Fibroblast of the aortic adventitia (primary cell): ENCODE measurements around the gene IL2RA. TPM values are rescaled to one million over a fixed set of nuclear protein-coding genes. Genes with fewer than 3 reads are reported as not detected.
"Not testable (repeated sequence)": the region's sequence is repeated elsewhere in the genome, so short reads cannot be mapped to it uniquely, and the experiment has no call there.

Experiments used
- DNase-seq: peaks from one replicate; pipeline ENCODE4 v3.0.0-alpha.2; 2010; ENCODE audit warnings: low read depth
- H3K4me3 ChIP-seq: 2 replicates; pipeline ENCODE4 v1.5.1; 2011; ENCODE audit warnings: low read depth, mild to moderate bottlenecking, control low read depth, low read length, moderate library complexity
- CTCF ChIP-seq: IDR thresholded peaks from 2 replicates; pipeline ENCODE4 v1.5.1; 2011; ENCODE audit warnings: mild to moderate bottlenecking, low read length, control low read depth, inconsistent platforms; ENCODE audit not compliant: insufficient read depth
- total RNA-seq: library from RNA; depleted of rRNA; stranded (reverse); fragments of >200 nt; gene quantifications from 2 replicates; pipeline ENCODE4 v1.2.3, GENCODE V29; 2012; ENCODE audit warnings: low replicate concordance

IL2RA gene
- total RNA-seq, 1 donor = not detected

DNA sequence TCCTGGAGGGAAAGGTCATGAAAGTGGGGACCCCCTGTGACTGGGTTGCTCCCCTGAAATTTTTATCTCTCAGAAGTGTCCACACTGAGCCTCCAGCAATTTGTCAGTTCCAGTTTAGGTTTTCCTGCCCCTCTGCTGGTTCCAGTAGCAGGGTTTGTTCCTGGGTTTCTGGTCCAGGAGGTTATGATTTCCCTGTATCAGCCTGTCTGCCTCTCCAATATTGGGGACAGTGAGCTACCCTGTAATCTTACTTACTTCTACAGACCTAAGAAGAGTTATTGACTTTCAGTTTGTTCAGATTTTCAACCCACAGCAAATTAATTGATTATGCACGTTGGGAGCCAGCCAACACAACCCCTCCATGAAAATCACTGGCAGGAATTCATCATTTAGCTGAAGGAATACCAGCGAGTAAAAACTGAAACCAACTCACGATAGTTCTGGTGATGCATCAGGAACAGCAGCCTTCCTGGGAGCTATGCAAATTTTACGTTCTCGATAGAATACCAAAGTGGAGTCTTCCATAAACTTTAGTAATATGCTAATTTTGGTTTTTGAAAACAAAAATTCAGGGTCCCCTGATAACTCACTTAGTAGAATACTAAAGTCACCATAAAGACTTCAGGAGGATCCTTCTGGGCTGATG lies 53.5 kb downstream of the IL2RA start:
- peak; percentile 43 for DNase-seq
- TF ChIP-seq CTCF = no peak
- H3K4me3 ChIP-seq = peak overlapping the region; percentile 32

GRCh38 chr10:6006991-6007390 lies 55.2 kb downstream of the IL2RA start:
- no peak for TF ChIP-seq CTCF
- no peak for DNase-seq
- H3K4me3 ChIP-seq = no peak overlapping the region

DNA sequence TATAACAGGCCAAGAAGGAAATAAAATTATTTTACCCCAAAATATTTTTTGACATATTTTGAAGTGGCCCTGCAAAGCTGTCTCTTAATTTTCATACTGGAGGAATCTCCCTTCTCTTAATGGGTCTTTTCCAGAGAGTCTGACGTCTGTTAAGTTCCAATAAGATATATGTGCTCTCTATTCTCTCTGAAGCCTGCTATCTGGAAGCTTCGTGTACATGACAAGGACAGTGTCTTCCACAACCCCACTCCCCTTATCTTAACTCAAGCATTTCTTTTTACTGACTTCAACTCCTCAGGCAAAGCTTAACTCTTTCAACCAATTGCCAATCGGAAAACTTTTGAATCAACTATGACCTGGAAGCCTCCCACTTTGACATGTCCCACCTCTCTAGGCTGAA lies 55.6 kb downstream of the IL2RA start:
- TF ChIP-seq CTCF = no peak
- DNase-seq = no peak
- H3K4me3 ChIP-seq = no peak overlapping the region

DNA sequence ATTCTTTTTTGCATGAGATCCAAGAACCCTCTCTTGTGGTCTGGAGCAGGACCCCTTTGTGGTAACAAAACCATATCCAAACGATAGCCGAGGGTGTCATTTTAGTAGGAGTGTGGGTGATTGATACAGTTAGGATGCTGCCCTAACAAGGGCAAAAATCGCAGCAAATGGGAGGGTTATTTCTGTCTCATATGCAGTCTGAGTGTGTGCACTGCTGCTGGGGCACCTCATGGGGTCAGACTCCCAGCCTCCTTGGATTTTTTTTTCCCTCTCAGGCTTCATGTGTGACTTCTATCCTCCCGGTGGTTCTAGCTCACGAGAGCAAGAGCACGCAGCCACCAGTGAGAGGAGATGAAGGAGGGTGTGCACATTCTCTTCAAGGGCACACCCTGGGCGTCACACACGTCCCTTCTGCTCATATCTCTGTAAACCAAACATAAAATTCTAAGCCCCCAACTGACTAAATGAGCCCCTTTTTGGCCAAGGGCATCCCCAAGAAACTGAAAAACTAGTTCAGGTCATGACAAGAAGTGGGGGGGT lies 56.2 kb downstream of the IL2RA start:
- H3K4me3 ChIP-seq = no peak overlapping the region
- no peak for TF ChIP-seq CTCF
- DNase-seq = no peak

DNA sequence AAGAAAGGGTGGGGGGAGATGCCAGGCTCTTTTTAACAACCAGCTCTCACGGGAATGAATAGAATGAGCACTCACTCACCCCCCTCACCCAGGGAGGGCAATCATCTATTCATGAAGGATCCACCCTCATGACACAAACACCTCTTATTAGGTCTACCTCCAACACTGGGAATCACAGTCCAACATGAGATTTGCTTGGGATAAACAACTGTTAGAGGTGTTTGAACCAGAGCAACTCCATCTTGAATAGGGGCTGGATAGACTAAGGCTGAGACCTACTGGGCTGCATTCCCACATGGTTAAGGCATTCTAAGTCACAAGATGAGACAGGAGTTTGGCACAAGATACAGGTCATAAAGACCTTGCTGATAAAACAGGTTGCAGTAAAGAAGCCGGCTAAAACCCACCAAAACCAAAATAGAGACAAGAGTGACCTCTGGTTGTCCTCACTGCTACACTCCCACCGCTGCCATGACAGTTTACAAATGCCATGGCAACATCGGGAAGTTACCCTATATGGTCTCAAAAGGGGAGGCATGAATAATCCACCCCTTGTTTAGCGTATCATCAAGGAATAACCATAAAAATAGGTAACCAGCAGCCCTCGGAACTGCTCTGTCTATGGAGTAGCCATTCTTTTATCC lies 56.9 kb downstream of the IL2RA start:
- H3K4me3 ChIP-seq, DNase-seq: not testable (repeated sequence)

DNA sequence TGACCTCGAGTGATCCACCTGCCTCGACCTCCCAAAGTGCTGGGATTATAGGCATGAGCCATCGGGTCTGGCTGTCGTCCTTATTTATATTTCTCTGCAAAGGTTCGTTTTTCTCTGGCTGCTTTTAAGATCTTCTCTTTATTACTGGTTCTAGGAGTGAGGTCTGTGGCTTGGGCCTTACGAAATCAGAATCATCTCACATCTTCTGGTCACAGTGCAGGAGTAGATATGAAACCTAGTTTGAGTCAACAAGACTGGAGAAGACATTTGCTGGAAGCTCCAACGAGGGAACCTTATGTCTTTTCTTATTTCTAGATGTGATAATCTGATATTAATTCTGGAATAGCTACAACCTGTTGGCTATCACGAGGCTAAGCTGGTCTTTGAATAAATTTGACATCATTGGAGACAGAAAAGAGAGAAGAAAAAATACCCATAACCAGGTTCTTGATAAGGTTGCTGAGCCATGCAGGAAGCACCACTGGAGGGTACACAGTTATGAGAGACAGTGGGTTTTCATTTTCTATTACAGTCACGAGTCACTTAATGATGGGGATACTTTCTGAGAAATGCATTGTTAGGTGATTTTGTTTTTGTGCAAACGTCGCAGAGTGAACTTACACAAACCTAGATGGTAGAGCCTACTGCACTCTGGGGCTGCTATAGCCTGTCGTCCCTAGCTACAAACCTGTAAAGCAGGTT lies 59.2 kb downstream of the IL2RA start:
- H3K4me3 ChIP-seq = no peak overlapping the region
- no peak for TF ChIP-seq CTCF
- no peak for DNase-seq
